HepG2 (cell line): ENCODE results near the gene RUNX3. TPM values are rescaled to one million over a fixed set of nuclear protein-coding genes. Genes with fewer than 3 reads are reported as not detected.

Experiments used
- ARNTL ChIP-seq: sonication (generic); formaldehyde crosslinking; IDR thresholded peaks from 2 replicates; pipeline ENCODE4 v1.4.0; 2020; ENCODE audit warnings: mild to moderate bottlenecking, missing genetic modification reagents
- DRAP1 ChIP-seq: IDR thresholded peaks from 2 replicates; pipeline ENCODE4 v1.6.1; 2016; ENCODE audit warnings: missing genetic modification reagents, missing compliant biosample characterization
- FOXP4 ChIP-seq: sonication (generic); formaldehyde crosslinking; IDR thresholded peaks from 2 replicates; pipeline ENCODE4 v1.4.0; 2020; ENCODE audit warnings: missing genetic modification reagents
- GLMP ChIP-seq: sonication (generic); formaldehyde crosslinking; IDR thresholded peaks from 2 replicates; pipeline ENCODE4 v1.9.0; 2021; ENCODE audit warnings: missing genetic modification reagents, mild to moderate bottlenecking, borderline replicate concordance
- HMGA1 ChIP-seq: sonication (generic); formaldehyde crosslinking; conservative IDR thresholded peaks from 2 replicates; pipeline ENCODE4 v1.4.0; 2020; ENCODE audit warnings: missing genetic modification reagents
- ISL2 ChIP-seq: sonication (generic); formaldehyde crosslinking; IDR thresholded peaks from 2 replicates; pipeline ENCODE4 v1.5.0; 2020; ENCODE audit warnings: missing genetic modification reagents
- KDM2A ChIP-seq: sonication (generic); formaldehyde crosslinking; IDR thresholded peaks from 2 replicates; pipeline ENCODE4 v1.4.0; 2020; ENCODE audit warnings: low read depth, missing genetic modification reagents, borderline replicate concordance
- KDM5B ChIP-seq: sonication (generic); formaldehyde crosslinking; IDR thresholded peaks from 2 replicates; pipeline ENCODE4 v1.4.0; 2020; ENCODE audit warnings: missing genetic modification reagents, mild to moderate bottlenecking, borderline replicate concordance
- MED8 ChIP-seq: sonication (generic); formaldehyde crosslinking; IDR thresholded peaks from 2 replicates; pipeline ENCODE4 v1.8.1; 2023; ENCODE audit warnings: mild to moderate bottlenecking, missing genetic modification reagents; ENCODE audit not compliant: insufficient replicate concordance
- MYPOP ChIP-seq: sonication (generic); formaldehyde crosslinking; IDR thresholded peaks from 2 replicates; pipeline ENCODE4 v1.8.1; 2023; ENCODE audit warnings: mild to moderate bottlenecking, moderate library complexity, missing genetic modification reagents
- NFYC ChIP-seq: IDR thresholded peaks from 2 replicates; pipeline ENCODE4 v1.6.1; 2016; ENCODE audit warnings: missing genetic modification reagents, missing compliant biosample characterization
- PHF5A ChIP-seq: IDR thresholded peaks from one replicate; pipeline ENCODE4 v1.6.1; 2018; ENCODE audit warnings: low read depth, missing genetic modification reagents; ENCODE audit not compliant: unreplicated experiment
- SMYD3 ChIP-seq: sonication (generic); formaldehyde crosslinking; IDR thresholded peaks from 2 replicates; pipeline ENCODE4 v1.8.1; 2023; ENCODE audit warnings: mild to moderate bottlenecking, missing genetic modification reagents
- SOX5 ChIP-seq: IDR thresholded peaks from 2 replicates; pipeline ENCODE4 v1.6.1; 2016; ENCODE audit warnings: borderline replicate concordance
- ZBTB2 ChIP-seq: sonication (generic); formaldehyde crosslinking; IDR thresholded peaks from 2 replicates; pipeline ENCODE4 v1.8.0; 2022; ENCODE audit warnings: low read depth, missing genetic modification reagents
- ZBTB21 ChIP-seq: sonication (generic); formaldehyde crosslinking; IDR thresholded peaks from 2 replicates; pipeline ENCODE4 v1.4.0; 2020; ENCODE audit warnings: missing genetic modification reagents
- ZFP41 ChIP-seq: sonication (generic); formaldehyde crosslinking; IDR thresholded peaks from 2 replicates; pipeline ENCODE4 v1.4.0; 2020; ENCODE audit warnings: mild to moderate bottlenecking, missing genetic modification reagents, borderline replicate concordance
- ZMAT5 ChIP-seq: sonication (generic); formaldehyde crosslinking; IDR thresholded peaks from 2 replicates; pipeline ENCODE4 v1.5.0; 2020; ENCODE audit warnings: mild to moderate bottlenecking, low read depth, missing genetic modification reagents, borderline replicate concordance
- ZNF20 ChIP-seq: sonication (generic); formaldehyde crosslinking; IDR thresholded peaks from 2 replicates; pipeline ENCODE4 v1.4.0; 2020; ENCODE audit warnings: mild to moderate bottlenecking, moderate library complexity, missing genetic modification reagents
- ZNF232 ChIP-seq: sonication (generic); formaldehyde crosslinking; IDR thresholded peaks from 2 replicates; pipeline ENCODE4 v1.4.0; 2020; ENCODE audit warnings: missing genetic modification reagents, borderline replicate concordance
- ZNF563 ChIP-seq: sonication (generic); formaldehyde crosslinking; IDR thresholded peaks from 2 replicates; pipeline ENCODE4 v1.8.0; 2022; ENCODE audit warnings: mild to moderate bottlenecking, moderate library complexity, missing genetic modification reagents
- ZNF703 ChIP-seq: sonication (generic); formaldehyde crosslinking; IDR thresholded peaks from 2 replicates; pipeline ENCODE4 v1.5.1; 2020; ENCODE audit warnings: missing genetic modification reagents, mild to moderate bottlenecking, moderate library complexity, borderline replicate concordance
- ZNF816 ChIP-seq: sonication (generic); formaldehyde crosslinking; IDR thresholded peaks from 2 replicates; pipeline ENCODE4 v1.8.0; 2022; ENCODE audit warnings: missing genetic modification reagents, mild to moderate bottlenecking, borderline replicate concordance
- polyA plus RNA-seq, 8 experiments: library from polyadenylated mRNA; depleted of rRNA in 3 of 8; stranded (reverse) in 7 of 8; unstranded in 1 of 8; fragments of >200 nt; fragmentation: Illumina TruSeq in 4 of 8; extraction: Trizol in 4 of 8; gene quantifications; 2 replicates each; pipeline versions ENCODE4 v1.2.1 to v1.2.3, GENCODE V29; 2011 to 2016; ENCODE audit warnings: low read depth in 4 of 8, missing spikeins in 1 of 8, mixed read lengths in 1 of 8; ENCODE audit not compliant: insufficient read depth in 1 of 8
- total RNA-seq, 5 experiments: library from RNA; depleted of rRNA; stranded (reverse); fragments of >200 nt; fragmentation: Illumina TruSeq; extraction: Trizol; gene quantifications; 2 replicates each; pipeline ENCODE4 v1.2.3, GENCODE V29; 2016; ENCODE audit warnings: low read depth in 1 of 5

Gene RUNX3
- total and polyA plus RNA-seq, 2 of the 13 experiments (the other 11 are each of a cell fraction or from before 2014, with no cell fraction given), result 0.04 to 0.22 TPM

- TF ChIP-seq DRAP1 (CRISPR knock-in tag) (0 out of 2 replicates have a peak, but pooled peaks have one; percentile 30), ZBTB2 (CRISPR knock-in tag) (no peak), KDM2A (CRISPR knock-in tag) (peak; percentile 53; the same call in 1 of the 2 replicates), ZNF703 (no peak), KDM5B (CRISPR knock-in tag) (no peak), PHF5A (CRISPR knock-in tag) (no peak), ZNF232 (no peak), ISL2 (CRISPR knock-in tag) (peak; percentile 12; the same call in 1 of the 2 replicates), ZMAT5 (CRISPR knock-in tag) (no peak), ZFP41 (no peak), ZNF563 (CRISPR knock-in tag) (peak; percentile 75; the same call in 1 of the 2 replicates), HMGA1 (CRISPR knock-in tag) (no peak), GLMP (no peak), ARNTL (CRISPR knock-in tag) (no peak; the same call in 1 of the 2 replicates), NFYC (no peak), ZNF20 (CRISPR knock-in tag) (no peak), SOX5 (CRISPR knock-in tag) (no peak; the same call in 1 of the 2 replicates), MED8 (CRISPR knock-in tag) (no peak), MYPOP (CRISPR knock-in tag) (peak; percentile 73; the same call in 1 of the 2 replicates), FOXP4 (CRISPR knock-in tag) (peak; percentile 28; the same call in 1 of the 2 replicates), ZBTB21 (CRISPR knock-in tag) (no peak), SMYD3 (CRISPR knock-in tag) (no peak), ZNF816 (no peak)
These were observed 14.1 kb downstream of the RUNX3 start (continued) for GRCh38 chr1:24915816-24916602.
